Measurements from ENCODE around the gene C3orf33.
A peak's percentile ranks its signal among the peaks of the same experiment; 100 is the strongest.

C3orf33 gene

GRCh38 chr3:155782390-155782953, 23.6 kb downstream of the C3orf33 start:
- DNase-seq, result no peak

- no peak for DNase-seq
These were observed 25.8 kb downstream of the C3orf33 start for GRCh38 chr3:155780291-155780690.

GRCh38 chr3:155778462-155778861, 27.6 kb downstream of the C3orf33 start:
- DNase-seq, result no peak

- DNase-seq, result no peak
These were observed 33.3 kb downstream of the C3orf33 start for GRCh38 chr3:155772801-155773200.

GRCh38 chr3:155771126-155771525, 35.0 kb downstream of the C3orf33 start:
- no peak for DNase-seq

- DNase-seq, result no peak
These were observed 39.9 kb downstream of the C3orf33 start for GRCh38 chr3:155766206-155766605.

- no peak for DNase-seq
These were observed 42.1 kb downstream of the C3orf33 start for GRCh38 chr3:155763870-155764463.

GRCh38 chr3:155760653-155761052, 45.4 kb downstream of the C3orf33 start:
- DNase-seq, result no peak

- no peak for DNase-seq
These were observed 48.5 kb downstream of the C3orf33 start for GRCh38 chr3:155757577-155757976.

- no peak for DNase-seq
These were observed 52.9 kb downstream of the C3orf33 start for GRCh38 chr3:155753038-155753639.

- DNase-seq, result no peak
These were observed 57.3 kb downstream of the C3orf33 start for GRCh38 chr3:155748611-155749365.

GRCh38 chr3:155747946-155748290, 58.2 kb downstream of the C3orf33 start:
- DNase-seq, result no peak

- DNase-seq, result no peak
These were observed 58.7 kb downstream of the C3orf33 start for GRCh38 chr3:155747286-155747945.

GRCh38 chr3:155746703-155747102, 59.4 kb downstream of the C3orf33 start:
- no peak for DNase-seq

GRCh38 chr3:155745795-155746550, 60.1 kb downstream of the C3orf33 start:
- no peak for DNase-seq

GRCh38 chr3:155744626-155745324, 61.3 kb downstream of the C3orf33 start, which contains the start of gene PLCH1:
Gene PLCH1 (minus strand): TSS chr3:155745071. CDS start chr3:155704224, 40,847 bp downstream.
- DNase-seq, result peak; percentile 70

GRCh38 chr3:155744010-155744625, 62.0 kb downstream of the C3orf33 start:
- DNase-seq, result peak; percentile 77

- no peak for DNase-seq
These were observed 62.5 kb downstream of the C3orf33 start for GRCh38 chr3:155743606-155744005.

- DNase-seq, result no peak
These were observed 63.6 kb downstream of the C3orf33 start for GRCh38 chr3:155742349-155742965.

GRCh38 chr3:155741603-155742002, 64.5 kb downstream of the C3orf33 start:
- DNase-seq, result no peak

- DNase-seq, result no peak
These were observed 65.0 kb downstream of the C3orf33 start for GRCh38 chr3:155741101-155741500.
